BLaER1 treated with 17β-estradiol and CSF1 and Interleukin-3, amounts not matched to agents 10 nM and 100 nM (cell line): ENCODE measurements around the gene IREB2.
A peak's percentile ranks its signal among the peaks of the same experiment; 100 is the strongest.

Source experiments
- H3K27ac ChIP-seq, 11 experiments: shearing (Covaris generic); formaldehyde crosslinking; 2 replicates each; pipeline ENCODE4 v1.8.1; 2022
- H3K27me3 ChIP-seq, 11 experiments: shearing (Covaris generic); formaldehyde crosslinking; 2 replicates each; pipeline ENCODE4 v1.8.1; 2022
- H3K36me3 ChIP-seq, 11 experiments: shearing (Covaris generic); formaldehyde crosslinking; 2 replicates each; pipeline ENCODE4 v1.8.1; 2022
- H3K4me1 ChIP-seq, 10 experiments: shearing (Covaris generic); formaldehyde crosslinking; 2 replicates each; pipeline ENCODE4 v1.8.1; 2022
- H3K4me2 ChIP-seq, 11 experiments: shearing (Covaris generic); formaldehyde crosslinking; 2 replicates each; pipeline ENCODE4 v1.8.1; 2022
- H3K4me3 ChIP-seq, 10 experiments: shearing (Covaris generic); formaldehyde crosslinking; 2 replicates each; pipeline ENCODE4 v1.8.1; 2022
- H3K9ac ChIP-seq, 11 experiments: shearing (Covaris generic); formaldehyde crosslinking; 2 replicates each; pipeline ENCODE4 v1.8.1; 2022
- H3K9me3 ChIP-seq, 11 experiments: shearing (Covaris generic); formaldehyde crosslinking; replicated peaks in 1 of 11; 2 replicates each; pipeline ENCODE4 v1.8.1; 2022
- H4K20me1 ChIP-seq, 11 experiments: shearing (Covaris generic); formaldehyde crosslinking; 2 replicates each; pipeline ENCODE4 v1.8.1; 2022
- Cebpa-rat ChIP-seq, 11 experiments: shearing (Covaris generic); IDR thresholded peaks; 2 replicates each; pipeline ENCODE4 v1.8.1; 2022

The IREB2 gene

DNA sequence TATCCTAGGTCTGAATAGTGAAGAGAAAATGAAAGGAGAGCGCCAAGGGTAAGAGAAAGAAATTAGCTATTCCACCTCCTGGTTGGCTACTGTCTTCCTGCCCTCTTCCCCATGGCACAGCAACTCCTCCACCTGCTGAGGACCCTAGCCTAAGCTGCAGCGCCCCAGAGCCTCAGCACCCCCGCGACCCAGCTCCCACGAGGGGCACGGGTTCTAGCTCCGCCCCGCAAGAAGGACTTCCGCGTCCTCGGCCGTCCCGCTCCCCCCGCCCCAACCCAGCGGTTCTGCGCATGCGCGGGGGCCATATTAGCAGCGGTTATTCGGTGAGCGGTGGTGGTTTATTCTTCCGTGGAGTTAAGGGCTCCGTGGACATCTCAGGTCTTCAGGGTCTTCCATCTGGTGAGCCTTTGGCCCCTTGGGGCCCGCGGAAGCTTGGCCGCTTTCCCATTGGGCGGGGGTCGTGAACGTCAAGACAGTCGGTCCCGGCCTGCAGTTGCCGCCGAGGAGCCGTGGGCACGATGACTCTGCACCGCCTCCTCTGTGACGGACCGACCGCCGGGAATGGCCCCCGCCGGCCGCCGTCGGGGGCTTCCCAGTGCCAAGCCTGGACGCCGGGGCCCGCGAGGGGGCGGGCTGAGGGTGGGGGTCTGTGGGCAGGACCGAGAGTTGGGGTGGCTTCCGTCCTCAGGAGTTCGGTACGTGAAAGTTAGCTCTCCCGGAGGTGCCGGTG, 102.3 kb downstream of the IREB2 start, which contains the start of gene PSMA4:
TSS of gene PSMA4 (plus strand) at position 304 of the 730 bp plus-strand sequence. CDS start 1,484 bp downstream, outside the sequence.
- no peak for TF ChIP-seq Cebpa-rat (IDR thresholded peaks at IDR 0.05)
- Histone ChIP-seq H3K36me3 (peaks cover 34 to 38% (median 36%) of the 10 kb centered on the region in 11 experiments), H3K27ac (peak within 1 kb of the TSS; percentile 89 to 98 (median 94)), H3K4me3 (peak within 1 kb of the TSS; percentile 74 to 90 (median 83)), H4K20me1 (peaks cover 5 to 37% (median 31%) of the 10 kb centered on the region in 11 experiments; a peak in 17 of 22 replicates), H3K4me2 (peak within 1 kb of the TSS; percentile 76 to 97 (median 93)), H3K4me1 (peaks cover 16 to 32% (median 25%) of the 10 kb centered on the region in 10 experiments; a peak in 19 of 20 replicates), H3K9me3 (no peaks in the 10 kb centered on the region), H3K27me3 (no peaks in the 10 kb centered on the region), H3K9ac (peak within 1 kb of the TSS; percentile 91 to 97 (median 94))

DNA sequence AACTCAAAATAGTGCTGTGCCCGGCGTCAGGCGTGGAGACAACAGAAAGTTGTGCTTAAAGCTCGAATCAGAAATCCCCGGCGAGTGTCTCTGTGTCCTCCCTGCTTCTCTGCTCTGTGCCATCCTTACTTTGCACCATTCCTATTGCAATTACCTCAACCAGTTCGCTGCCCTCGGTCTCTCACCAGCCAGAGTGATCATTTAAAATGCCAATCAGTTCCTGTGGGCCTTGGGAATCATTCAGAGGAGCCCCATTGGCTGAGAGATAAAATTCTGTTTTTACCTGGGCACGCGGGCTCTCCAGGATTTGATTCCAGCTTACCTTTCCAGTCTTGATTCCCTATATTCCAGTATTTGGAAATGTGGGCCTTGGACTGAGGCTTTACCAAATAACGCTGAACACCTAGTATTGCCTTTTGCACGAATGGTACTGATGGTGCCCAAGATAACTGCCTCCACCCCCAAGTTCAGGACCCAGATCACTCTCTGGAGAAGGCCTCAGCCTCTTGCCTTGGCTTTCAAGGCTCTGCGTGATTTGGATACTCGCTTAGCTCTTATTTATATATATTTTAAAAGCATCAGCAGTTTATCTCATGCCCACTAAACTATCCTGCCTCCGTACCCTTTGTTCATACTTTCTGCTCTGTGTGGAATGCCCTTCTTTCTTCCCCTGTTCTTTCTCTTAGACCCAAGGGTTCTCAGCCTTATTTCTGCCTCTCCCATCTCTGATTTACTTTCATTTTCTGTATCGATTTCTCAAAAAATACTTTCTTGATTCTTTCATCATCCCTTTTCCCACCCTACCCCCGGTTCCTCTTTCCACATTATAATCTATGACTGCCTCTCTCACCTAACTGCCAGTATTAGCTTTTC, 103.1 kb downstream of the IREB2 start:
- peaks cover 5 to 45% (median 33%) of the 10 kb centered on the region in 11 experiments; a peak in 17 of 22 replicates for H4K20me1 ChIP-seq
- peaks cover 16 to 29% (median 25%) of the 10 kb centered on the region in 10 experiments; a peak in 19 of 20 replicates for H3K4me1 ChIP-seq
- peak overlapping the region; percentile 74 to 90 (median 83) for H3K4me3 ChIP-seq
- H3K27ac ChIP-seq = peak overlapping the region; percentile 89 to 98 (median 94)
- TF ChIP-seq Cebpa-rat (IDR thresholded peaks at IDR 0.05) = no peak
- no peaks in the 10 kb centered on the region for H3K27me3 ChIP-seq
- H3K36me3 ChIP-seq = peaks cover 42 to 46% (median 44%) of the 10 kb centered on the region in 11 experiments
- peak overlapping the region; percentile 91 to 97 (median 94) for H3K9ac ChIP-seq
- H3K9me3 ChIP-seq = no peaks in the 10 kb centered on the region
- H3K4me2 ChIP-seq = peak overlapping the region; percentile 76 to 97 (median 93)

DNA sequence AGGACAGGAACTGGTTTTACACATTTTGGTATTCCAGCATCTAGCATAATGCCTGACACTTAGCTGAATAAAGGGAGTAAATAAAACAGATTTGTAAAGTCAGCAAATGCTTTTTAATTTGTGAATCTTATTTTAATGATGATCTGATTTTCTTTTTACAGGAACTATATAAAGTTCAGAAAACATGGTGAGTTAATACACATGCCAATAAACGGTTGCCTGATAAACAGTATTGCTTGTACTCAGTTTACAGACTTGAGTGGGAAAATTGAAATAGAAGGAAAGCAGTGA, 103.7 kb downstream of the IREB2 start:
- H3K4me2 ChIP-seq = peak overlapping the region; percentile 76 to 97 (median 93)
- H3K4me1 ChIP-seq = peaks cover 16 to 28% (median 22%) of the 10 kb centered on the region in 10 experiments; a peak in 19 of 20 replicates
- H3K27me3 ChIP-seq = no peaks in the 10 kb centered on the region
- H3K36me3 ChIP-seq = peaks cover 48 to 52% (median 49%) of the 10 kb centered on the region in 11 experiments
- no peak for TF ChIP-seq Cebpa-rat (IDR thresholded peaks at IDR 0.05)
- H3K27ac ChIP-seq = peak overlapping the region; percentile 89 to 98 (median 94); a peak in 20 of 22 replicates
- H3K9me3 ChIP-seq = no peaks in the 10 kb centered on the region
- H3K9ac ChIP-seq = peak overlapping the region; percentile 91 to 97 (median 94)
- H3K4me3 ChIP-seq = peak overlapping the region; percentile 74 to 90 (median 83)
- H4K20me1 ChIP-seq = peaks cover 5 to 48% (median 37%) of the 10 kb centered on the region in 11 experiments; a peak in 18 of 22 replicates

DNA sequence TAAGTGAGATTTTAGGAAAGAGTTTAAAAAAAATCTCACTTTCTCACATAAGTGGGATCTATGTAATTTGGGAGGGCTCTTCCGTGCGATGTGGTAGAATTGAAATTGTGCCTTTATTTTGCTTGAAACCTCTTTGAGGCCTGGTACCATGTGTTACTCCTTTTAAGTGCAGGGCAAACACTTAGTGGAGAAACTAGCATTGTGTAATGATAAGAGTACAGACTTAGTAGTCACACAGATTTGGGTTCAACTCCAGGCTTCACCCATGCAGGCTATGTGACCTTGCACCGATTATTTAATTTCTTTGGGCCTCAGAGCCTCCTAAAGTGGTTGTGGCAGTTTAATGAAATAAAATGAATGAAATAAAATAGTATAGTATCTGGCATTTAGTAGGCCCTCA, 104.6 kb downstream of the IREB2 start:
- peak overlapping the region; percentile 76 to 97 (median 93); a peak in 20 of 22 replicates for H3K4me2 ChIP-seq
- no peak overlapping the region for H3K27ac ChIP-seq
- H3K27me3 ChIP-seq = no peaks in the 10 kb centered on the region
- H3K4me3 ChIP-seq = peak overlapping the region in 2 of 10 experiments; percentile 86 to 90; a peak in 5 of 20 replicates
- H3K36me3 ChIP-seq = peaks cover 58 to 61% (median 59%) of the 10 kb centered on the region in 11 experiments
- H4K20me1 ChIP-seq = peaks cover 5 to 58% (median 41%) of the 10 kb centered on the region in 11 experiments; a peak in 18 of 22 replicates
- peak overlapping the region in 1 of 11 experiments; percentile 96; a peak in 2 of 22 replicates for H3K9ac ChIP-seq
- no peak for TF ChIP-seq Cebpa-rat (IDR thresholded peaks at IDR 0.05)
- peaks cover 16 to 28% (median 22%) of the 10 kb centered on the region in 10 experiments; a peak in 19 of 20 replicates for H3K4me1 ChIP-seq
- no peaks in the 10 kb centered on the region for H3K9me3 ChIP-seq

DNA sequence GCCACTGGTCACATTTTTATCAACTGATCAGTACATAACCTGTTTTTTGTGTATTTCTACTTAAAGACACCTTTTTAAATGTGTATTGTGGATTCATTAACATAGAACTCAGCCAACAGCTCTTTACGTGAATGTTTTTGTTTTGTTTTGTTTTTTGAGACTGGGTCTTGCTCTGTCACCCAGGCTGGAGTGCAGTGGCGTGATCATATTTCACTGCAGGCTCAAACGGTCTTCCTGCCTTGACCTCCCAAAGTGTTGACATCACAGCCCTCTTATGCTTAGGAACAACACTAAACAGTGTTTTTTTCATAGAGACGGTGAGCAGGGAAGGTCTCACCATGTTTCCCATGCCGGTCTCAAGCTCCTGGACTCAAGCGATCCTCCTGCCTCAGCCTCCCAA, 112.2 kb downstream of the IREB2 start:
- Histone ChIP-seq H3K4me1 (no peaks in the 10 kb centered on the region), H3K27me3 (no peaks in the 10 kb centered on the region), H3K27ac (no peak overlapping the region), H3K4me2 (no peak overlapping the region), H4K20me1 (peaks cover 0 to 53% (median 33%) of the 10 kb centered on the region in 11 experiments; a peak in 15 of 22 replicates), H3K9ac (no peak overlapping the region), H3K36me3 (peaks cover 57 to 66% (median 61%) of the 10 kb centered on the region in 11 experiments), H3K4me3 (no peak overlapping the region), H3K9me3 (no peaks in the 10 kb centered on the region)
- no peak for TF ChIP-seq Cebpa-rat (IDR thresholded peaks at IDR 0.05)

DNA sequence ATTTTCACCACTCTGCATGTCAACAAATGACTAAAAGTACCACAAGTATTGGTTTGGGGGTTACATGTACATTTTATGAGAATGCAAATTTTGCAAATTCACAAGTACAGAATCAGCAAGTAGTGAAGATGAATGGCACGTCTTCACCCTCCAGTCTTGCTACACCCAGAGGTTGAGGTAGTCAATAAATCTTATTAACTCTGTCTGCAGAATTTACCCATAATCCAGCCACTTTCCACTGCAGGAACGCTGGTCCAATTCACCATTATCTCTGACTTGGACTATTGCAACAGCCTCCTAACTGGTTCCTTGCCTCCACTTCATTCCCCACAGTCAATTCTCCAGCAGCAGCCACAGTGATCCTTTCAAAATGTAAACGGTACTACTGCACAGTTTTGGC, 112.8 kb downstream of the IREB2 start:
- H3K27ac ChIP-seq = no peak overlapping the region
- H3K4me2 ChIP-seq = no peak overlapping the region
- H3K4me1 ChIP-seq = no peaks in the 10 kb centered on the region
- H3K27me3 ChIP-seq = no peaks in the 10 kb centered on the region
- H3K9ac ChIP-seq = no peak overlapping the region
- H3K36me3 ChIP-seq = peaks cover 51 to 60% (median 55%) of the 10 kb centered on the region in 11 experiments
- H4K20me1 ChIP-seq = peaks cover 0 to 46% (median 27%) of the 10 kb centered on the region in 11 experiments; a peak in 15 of 22 replicates
- H3K9me3 ChIP-seq = no peaks in the 10 kb centered on the region
- no peak for TF ChIP-seq Cebpa-rat (IDR thresholded peaks at IDR 0.05)
- no peak overlapping the region for H3K4me3 ChIP-seq
